ENCODE results near the gene ARPC1A.
"Not testable (repeated sequence)": the region's sequence is repeated elsewhere in the genome, so short reads cannot be mapped to it uniquely, and the experiment has no call there.

Gene ARPC1A

DNA sequence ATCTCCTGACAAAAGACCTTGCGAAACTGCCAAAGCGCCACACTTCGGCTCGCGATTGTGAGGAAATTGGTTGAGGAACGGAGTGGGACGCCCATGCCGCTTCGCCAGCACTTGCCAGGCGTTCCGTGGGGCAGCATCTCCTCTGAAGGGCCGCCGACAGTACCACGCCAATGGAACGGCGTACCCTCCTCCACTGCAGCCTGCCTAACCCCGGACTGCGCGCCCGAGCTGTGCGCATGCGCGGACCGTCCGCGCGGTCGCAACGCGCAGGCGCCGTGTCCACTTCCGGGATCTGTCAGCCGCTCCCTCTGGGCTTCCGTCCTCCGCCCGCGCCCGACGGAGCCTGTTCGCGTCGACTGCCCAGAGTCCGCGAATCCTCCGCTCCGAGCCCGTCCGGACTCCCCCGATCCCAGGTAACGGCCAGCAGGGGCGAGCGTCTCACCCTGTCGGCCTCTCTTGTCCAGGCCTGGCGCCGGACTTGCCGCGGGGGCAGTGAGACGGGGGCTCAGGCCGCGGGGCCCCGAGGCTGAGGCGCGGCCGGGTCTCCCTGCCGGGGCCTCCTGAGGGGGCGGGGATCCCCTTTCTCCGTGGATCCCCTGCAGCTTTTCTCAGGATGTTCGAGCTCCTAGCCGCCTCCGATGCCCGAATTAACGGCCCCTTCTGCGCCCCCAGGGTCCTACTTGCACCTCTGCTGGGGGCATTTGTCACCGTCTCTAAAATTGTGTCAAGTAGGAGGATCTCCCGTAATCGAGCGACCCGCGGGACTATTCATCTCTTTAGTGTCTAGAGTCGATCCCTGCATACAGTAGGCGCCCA is at the start of gene ARPC1A:
TSS of gene ARPC1A (plus strand) at position 307 of the 816 bp plus-strand sequence. CDS start 7,456 bp downstream, outside the sequence.
- peak; percentile 82 to 85 for DNase-seq (ENCODE audit: low read depth in 2 of 2)

DNA sequence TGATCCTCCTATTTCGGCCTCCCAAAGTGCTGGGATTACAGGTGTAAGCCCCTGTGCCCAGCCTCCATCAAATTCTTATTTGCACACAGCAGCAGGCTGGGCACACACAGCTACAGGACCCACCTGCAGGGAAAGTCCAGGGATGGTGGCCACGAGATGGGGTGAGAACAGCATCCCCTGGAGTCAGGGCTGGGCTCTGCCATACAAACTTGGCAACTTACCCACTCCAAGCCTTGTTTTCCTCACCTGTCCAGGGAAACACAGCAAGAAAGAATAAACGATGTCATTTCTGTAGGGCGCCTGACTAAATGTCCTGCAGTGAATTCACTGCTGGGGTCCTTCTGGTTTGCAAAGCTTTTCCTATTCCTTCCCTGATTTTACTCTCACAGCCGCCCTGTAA is 47.5 kb upstream of the ARPC1A start:
- no peak for DNase-seq (ENCODE audit: low read depth in 2 of 2)

DNA sequence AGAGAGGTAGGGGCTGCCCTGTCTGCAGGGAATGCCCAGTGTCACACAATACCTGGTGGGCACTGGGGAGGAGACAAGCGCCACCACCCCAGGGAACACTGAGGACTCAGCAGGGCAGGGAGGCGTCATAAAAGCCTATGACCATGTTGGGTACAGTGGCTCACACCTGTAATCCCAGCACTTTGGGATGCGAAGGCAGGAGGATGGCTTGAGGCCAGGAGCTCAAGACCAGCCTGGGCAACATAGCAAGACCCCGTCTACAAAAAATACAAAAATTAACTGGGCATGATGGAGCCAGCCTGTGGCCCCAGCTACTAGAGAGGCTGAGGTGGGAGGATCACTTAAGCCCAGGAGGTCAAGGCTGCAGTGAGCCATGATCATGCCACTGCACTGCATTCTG is 41.5 kb upstream of the ARPC1A start:
- not testable (repeated sequence) for DNase-seq (ENCODE audit: low read depth in 2 of 2)

DNA sequence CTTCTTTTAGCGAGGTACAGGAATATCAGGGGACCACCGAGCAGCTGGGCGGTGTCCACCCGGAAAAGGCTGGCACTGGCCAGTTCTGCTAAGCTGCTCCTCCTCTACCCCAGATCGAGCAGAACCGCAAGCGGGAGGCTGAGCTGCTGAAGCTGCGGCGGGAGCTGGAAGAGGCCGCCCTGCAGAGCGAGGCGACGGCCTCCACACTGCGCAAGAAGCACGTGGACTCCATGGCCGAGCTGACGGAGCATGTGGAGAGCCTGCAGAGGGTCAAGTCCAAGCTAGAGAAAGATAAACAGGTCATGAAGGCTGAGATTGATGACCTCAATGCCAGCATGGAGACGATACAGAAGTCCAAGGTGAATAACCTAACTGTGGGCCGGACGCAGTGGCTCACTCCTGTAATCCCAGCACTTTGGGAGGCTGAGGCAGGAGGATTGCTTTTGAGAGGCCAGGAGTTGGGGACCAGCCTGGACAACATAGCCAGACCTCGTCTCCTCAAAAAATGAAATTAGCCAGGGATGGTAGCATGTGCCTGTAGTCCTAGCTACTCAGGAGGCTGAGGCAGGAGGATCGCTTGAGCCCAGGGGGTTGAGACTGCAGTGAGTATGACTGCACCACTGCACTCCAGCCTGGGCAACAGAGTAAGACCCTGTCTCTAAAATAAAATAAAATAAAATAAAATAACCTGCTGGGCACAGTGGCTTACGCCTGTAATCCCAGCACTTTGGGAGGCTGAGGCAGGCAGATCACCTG is 37.7 kb upstream of the ARPC1A start:
- no peak for DNase-seq (ENCODE audit: low read depth in 2 of 2)

DNA sequence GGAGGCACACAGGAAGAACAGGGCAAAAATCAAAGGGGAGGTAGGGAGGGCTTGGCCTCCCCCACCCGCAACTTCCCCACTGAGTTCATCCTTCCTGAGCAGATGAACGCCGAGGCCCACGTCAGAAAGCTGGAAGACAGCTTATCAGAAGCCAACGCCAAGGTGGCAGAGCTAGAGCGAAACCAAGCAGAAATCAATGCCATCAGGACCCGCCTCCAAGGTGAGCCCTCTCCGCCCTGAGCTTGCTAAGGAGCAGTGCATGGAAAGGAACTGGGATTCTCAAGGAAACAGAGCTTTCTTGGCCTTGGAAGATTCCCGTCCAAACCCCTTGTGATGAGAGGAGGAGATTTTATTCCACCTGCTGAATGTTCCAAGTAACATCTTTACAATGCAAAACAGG is 36.5 kb upstream of the ARPC1A start:
- DNase-seq (ENCODE audit: low read depth in 2 of 2) = no peak

DNA sequence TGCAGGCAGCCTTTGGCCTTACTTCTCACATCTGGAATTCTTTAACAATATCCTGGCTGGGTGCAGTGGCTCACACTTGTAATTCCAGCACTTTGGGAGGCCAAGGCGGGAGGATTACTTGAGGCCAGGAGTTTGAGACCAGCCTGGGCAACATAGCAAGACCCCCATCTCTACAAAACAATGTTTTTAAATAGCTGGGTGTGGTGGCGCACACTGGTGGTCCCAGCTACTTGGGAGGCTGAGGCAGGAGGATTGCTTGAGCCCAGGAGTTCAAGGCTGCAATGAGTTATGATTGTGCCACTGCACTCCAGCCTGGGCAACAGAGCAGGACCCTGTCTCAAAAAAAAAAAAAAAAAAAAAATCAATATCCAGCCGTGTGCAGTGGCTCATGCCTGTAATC is 35.5 kb upstream of the ARPC1A start:
- DNase-seq (ENCODE audit: low read depth in 2 of 2) = not testable (repeated sequence)

DNA sequence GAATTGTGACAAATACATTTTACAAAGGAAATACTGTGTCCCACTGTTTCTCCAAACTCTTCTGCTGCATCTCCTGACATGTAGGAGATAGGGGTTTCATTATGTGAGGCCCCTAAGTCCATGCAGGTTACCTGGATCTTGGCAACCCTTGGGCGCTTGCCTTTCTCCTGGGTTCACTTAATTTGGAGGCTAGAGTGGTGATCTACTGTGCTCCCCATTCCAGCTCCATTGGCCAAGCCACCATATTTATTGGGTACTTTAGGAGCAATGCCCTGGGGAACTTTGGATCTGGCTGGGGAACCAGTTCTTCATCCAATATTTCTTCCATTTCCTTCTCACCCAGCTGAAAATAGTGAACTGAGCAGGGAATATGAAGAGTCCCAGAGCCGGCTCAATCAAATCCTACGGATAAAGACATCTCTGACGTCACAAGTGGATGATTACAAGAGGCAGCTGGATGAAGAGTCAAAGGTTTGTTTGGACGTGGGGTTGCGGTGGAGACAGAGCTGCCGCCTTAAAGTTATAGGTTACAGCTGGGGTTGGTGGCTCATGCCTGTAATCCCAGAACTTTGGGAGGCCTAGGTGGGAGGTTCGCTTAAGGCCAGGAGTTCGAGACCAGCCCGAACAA is 34.6 kb upstream of the ARPC1A start:
- DNase-seq (ENCODE audit: low read depth in 2 of 2) = no peak

DNA sequence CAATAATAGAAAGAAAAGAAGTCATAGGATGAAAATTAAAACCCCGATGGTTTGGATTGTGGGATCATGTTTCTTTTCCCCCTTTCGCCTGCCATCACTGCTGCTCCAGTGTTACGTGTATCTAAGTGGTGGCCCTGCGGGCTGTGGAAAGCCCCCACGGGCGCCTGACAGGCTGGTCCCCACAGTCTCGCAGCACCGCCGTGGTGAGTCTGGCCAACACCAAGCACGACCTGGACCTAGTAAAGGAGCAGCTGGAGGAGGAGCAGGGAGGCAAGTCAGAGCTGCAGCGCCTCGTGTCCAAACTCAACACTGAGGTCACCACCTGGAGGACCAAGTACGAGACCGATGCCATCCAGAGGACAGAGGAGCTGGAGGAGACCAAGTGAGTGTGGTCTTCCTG is 33.6 kb upstream of the ARPC1A start:
- DNase-seq (ENCODE audit: low read depth in 2 of 2) = no peak

DNA sequence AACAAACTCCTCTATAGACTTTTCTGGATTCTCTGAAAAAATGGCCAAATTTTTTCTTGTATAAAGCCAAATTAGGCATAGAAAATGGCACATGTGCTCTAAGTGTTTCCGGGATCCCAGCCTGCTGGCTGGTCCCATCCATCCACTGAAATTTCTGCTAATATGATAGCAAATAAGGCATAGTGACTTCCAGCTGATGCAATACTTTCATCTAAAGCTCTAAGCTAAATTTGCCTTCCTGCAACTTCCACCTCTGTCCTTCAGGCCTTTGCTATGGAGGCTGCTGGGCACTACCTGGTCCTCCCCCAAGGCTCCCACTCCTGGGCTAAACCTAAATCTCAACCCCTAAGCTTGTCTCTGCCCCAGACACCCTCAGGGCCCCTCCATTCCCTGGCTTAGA is 32.5 kb upstream of the ARPC1A start:
- no peak for DNase-seq (ENCODE audit: low read depth in 2 of 2)

DNA sequence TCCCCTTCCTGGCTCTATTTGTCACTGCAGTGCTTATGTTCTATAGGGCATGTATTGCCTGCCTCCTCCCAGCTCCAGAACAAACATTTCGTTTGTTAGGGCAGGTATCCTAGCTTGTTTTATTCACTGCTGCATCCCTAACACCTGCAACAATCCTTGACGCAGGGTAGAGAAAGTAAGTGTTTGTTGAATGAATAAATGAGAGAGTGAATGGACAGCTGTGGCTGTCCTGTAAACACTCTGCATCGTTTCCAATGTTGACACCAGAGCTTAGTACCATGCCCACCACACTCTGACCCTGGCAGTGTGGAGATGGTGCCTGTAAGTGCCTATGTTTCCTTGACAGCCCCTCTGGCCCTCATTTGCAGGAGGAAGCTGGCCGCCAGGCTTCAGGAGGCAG is 32.0 kb upstream of the ARPC1A start:
- DNase-seq (ENCODE audit: low read depth in 2 of 2) = no peak

DNA sequence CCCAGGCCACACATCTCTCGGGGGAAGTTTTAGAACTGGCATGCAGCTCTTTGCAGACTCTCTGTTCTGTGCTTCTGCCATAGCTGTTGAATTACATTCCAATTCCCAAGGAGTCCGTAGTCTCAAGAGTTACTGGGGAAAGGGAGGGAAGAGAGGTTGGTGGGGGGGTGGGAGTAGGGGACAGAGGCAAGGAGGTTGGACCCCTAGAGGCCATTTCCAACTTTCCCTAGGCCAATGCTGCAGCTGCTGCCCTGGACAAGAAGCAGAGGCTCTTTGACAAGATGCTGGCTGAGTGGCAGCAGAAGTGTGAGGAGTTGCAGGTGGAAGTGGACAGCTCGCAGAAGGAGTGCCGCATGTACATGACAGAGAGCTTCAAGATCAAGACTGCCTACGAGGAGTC is 29.2 kb upstream of the ARPC1A start:
- DNase-seq (ENCODE audit: low read depth in 2 of 2) = no peak

DNA sequence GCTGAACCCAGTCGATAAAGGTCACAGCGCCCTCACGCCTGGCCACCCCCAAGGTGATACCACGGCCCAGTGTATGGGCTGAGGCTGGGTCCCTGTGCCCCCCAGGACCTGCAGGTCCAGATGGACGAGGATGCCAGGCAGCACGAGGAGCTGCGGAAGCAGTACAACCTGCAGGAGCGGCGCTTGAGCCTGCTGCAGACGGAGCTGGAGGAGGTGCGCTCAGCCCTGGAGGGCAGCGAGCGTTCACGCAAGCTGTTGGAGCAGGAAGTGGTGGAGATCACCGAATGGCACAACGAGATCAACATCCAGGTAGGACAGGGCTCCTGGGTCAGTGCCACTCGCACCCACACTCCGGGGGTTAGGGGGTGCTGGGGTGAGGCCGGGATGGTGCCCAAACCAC is 24.2 kb upstream of the ARPC1A start:
- DNase-seq (ENCODE audit: low read depth in 2 of 2) = no peak

DNA sequence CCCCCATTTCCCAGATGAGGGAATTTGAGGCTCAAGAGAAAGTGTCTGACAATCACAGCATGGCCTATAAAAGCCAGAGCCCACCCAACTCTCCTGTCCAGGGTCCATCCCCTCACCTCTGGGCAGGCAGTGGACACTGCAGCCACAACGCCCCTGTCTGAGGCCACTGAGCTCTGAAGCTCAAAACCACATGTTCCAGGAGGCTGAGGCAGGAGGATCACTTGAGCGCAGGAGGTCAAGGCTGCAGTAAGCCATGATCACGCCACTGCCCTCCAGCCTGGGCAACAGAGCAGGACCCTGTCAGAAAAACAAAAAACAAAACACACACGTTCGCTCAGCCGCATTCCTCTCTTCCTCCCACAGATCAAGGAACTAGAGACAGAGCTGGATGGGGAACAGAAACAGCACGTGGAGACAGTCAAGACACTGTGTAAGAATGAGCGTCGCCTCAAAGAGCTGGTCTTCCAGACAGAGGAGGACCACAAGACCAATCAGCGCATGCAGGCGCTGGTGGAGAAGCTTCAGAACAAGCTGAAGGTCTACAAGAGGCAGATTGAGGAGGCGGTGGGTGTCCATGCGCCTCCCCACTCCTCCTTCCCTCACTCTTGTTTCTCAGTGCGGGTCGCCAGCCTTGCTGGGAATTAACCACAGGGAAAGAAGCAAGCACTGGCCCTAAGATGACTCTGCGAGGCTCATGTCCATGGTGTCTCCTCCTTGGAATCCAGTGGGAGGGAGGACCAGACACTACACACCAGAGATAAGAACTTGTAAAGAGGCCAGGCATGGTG is 20.0 kb upstream of the ARPC1A start:
- no peak for DNase-seq (ENCODE audit: low read depth in 2 of 2)

DNA sequence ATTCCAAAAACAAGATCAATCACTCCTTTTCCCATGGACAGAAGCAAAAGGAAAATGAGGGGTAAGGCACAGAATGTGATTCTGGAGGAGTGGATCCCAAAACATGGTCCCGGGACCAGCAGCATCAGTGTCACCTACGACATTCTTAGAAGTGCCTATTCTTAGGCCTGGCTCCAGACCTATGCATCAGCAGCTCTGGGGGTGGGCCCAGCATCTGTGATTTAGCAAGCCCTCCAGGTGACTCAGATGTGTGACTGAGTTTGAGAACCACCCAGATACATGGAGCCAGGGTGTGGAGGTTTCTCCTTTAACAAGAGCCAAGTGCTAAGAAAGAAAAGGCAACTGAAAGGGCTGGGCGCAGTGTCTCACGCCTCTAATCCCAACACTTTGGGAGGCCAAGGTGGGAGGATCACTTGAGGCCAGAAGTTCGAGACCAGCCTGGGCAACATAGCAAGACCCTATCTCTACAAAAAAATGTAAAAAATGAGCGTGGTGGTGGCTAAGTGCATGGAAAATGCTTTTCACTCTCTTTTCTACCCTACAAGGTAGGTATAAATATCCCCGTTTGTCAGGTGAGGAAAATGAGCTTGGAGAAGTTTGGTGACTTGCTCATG is 17.1 kb upstream of the ARPC1A start:
- no peak for DNase-seq (ENCODE audit: low read depth in 2 of 2)

DNA sequence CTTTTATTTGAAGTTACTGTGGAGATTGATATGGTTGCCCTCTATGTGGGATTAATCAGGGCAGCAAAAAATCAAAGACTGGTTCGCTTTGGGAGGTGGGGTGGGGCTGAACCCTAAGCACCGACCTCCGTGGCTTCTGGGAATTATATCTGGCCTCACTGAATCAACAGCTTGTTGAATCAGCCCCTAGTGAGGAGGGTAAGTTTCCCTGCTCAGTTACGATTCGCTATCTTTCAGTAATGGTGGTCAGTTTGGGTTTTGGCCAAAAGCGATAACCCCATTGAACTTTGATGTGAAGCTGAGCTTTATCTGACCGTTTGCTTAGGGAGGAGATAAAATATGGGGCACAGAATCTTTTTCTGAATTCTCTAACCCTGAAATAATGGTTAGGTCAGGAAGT is 16.6 kb upstream of the ARPC1A start:
- DNase-seq (ENCODE audit: low read depth in 2 of 2) = no peak

DNA sequence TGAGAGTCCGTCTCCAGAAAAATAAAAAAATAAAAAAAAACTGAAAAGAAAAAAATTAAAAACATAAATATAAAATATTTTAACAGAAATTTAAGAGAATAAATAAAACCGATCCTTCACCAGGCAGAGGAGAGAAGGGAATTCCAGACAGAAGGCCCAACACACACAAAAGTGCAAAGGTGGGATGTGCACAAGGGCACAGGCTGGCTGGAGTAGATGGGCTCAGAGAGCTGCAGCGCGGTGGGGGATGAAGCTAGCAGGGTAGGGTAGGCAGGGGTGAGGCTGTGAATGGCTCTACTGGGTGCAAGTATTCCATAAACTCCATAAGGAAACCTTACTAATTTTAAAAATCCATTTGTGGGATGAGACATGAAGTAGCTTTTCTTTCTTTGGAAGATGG is 15.7 kb upstream of the ARPC1A start:
- DNase-seq (ENCODE audit: low read depth in 2 of 2) = no peak

DNA sequence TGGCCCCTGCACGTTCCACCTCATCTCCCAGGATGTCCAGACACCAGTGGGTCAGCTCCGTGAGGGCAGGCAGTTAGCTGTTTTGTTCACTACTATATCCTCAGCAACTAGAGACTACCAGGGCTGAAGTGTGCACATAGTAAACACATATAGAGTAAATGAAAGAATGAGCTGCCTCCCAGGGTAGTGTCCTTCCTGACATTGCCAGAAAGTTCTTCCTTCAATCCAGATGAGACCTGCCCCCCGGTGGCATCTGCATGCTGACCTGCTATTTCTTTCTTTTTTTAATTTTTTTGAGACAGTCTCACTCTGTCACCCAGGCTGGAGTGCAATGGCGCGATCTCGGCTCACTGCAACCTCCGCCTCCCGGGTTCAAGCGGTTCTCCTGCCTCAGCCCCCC is 14.0 kb upstream of the ARPC1A start:
- no peak for DNase-seq (ENCODE audit: low read depth in 2 of 2)

DNA sequence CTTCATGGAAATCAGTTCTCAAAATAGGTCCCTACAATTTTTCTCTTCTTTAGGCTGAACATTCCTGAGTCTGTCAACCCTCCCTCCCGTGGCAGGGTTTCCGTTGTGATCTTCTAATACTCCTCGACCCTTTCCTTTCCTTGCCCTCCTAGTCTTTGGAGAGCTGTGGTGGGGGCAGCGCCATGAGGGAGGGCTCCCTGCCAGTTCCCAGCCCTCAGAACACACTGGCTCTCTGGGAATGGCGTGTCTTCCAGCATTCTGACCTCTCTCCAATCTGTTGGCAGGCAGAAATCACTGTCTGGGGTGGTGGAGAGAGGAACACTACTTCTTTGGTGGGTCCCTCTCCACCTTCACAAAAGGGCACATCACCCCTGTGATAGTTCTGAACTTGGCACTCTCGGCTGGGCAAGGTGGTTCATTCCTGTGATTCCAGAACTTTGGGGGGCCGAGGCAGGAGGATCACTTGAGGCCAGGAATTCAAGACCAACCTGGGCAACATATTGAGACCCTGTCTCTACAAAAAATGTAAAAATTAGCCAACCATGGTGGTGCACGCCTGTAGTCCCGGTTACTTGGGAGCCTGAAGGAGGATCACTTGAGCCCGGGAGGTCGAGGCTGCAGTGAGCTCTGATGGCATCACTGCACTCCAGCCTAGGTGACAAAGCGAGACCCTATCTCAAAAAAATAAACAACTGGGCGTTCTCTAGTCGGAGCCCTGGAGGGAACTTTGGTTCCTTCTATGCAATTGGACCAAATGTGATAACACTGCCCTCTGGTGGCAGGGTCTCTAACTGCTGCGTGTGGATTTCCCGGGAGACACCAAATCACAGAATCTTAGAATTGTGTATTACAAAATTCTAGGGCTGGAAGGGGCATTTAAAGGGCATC is 13.1 kb upstream of the ARPC1A start:
- peak; percentile 50 to 73 for DNase-seq (ENCODE audit: low read depth in 2 of 2)

DNA sequence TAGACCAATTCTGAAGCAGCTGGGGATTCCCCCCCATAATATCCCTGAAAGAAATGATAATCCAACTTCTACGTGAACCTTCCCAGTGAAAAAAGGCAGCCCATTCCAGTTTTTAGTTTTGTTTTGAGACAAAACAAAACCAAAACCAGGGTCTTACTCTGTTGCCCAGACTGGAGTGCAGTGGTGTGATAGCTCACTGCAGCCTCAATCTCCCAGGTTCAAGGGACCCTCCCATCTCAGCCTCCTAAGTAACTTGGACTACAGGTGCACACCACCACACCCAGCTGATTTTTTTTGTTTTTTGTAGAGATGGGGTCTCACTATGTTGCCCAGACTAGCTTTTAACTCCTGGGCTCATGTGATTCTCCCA is 12.5 kb upstream of the ARPC1A start:
- DNase-seq (ENCODE audit: low read depth in 2 of 2) = no peak

DNA sequence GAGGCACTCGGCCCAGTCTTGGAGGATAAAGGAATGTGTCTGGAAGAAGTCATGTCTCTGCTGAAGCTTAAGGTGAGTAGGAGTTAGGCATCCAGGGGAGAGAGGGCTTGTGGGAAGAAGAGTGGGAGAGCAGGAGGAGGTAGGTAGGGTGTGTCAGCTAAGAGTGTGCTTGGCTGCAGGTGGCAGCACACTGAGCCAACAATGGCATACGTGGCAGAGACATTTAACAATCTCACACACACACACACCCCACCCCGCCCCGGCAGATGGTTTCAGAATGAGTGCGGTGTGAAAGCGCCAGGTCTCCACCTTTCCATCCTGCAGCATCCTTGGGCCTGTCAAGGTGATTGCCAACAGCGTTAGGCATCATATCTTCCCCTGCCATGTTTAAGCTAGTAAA is 11.2 kb upstream of the ARPC1A start:
- peak in 1 of 2 experiments; percentile 27 for DNase-seq (ENCODE audit: low read depth in 2 of 2)

DNA sequence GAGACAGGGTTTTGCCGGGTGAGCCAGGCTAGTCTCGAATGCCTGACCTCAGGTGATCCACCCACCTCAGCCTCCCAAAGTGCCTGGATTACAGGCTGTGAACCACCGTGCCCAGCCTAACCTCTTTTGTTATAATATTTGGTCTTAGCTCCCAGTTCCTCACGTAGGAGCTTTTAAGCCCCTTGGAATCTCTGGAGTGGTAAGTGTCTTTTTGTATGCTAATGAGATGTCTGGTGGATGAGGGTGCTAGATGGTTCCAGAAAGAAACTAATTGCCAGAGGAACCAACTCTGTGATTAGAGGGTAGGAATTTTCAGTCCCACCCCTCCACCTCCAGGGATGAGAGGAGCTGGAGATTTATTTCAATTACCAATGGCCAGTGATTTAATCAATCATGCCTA is 5.3 kb upstream of the ARPC1A start:
- no peak for DNase-seq (ENCODE audit: low read depth in 2 of 2)

All from stimulated activated CD4-positive, alpha-beta T cell treated with anti-CD3 and anti-CD28 coated beads, Interleukin-12 subunit alpha, Interleukin-12 subunit beta, amount 100 ng/mL, for 24 hours (primary cell).